Cerebellar nuclear complex (tissue), 1 donor: ENCODE data around the gene ATP4A.

Source experiments
- DNase-seq, 2 experiments: peaks; one replicate each; lab custom pipeline; 2025; lab: John Stamatoyannopoulos, UW

Gene ATP4A

GRCh38 chr19:35565016-35565856, 1.8 kb upstream of the ATP4A start:
- DNase-seq = no peak

GRCh38 chr19:35562776-35563175, 682 bp downstream of the ATP4A start:
- DNase-seq = no peak

GRCh38 chr19:35562336-35562735, 1.1 kb downstream of the ATP4A start:
- DNase-seq = no peak

- no peak for DNase-seq
Observed at GRCh38 chr19:35561436-35561835, 2.0 kb downstream of the ATP4A start.

- DNase-seq = no peak
Observed at GRCh38 chr19:35560677-35561076, 2.8 kb downstream of the ATP4A start.

GRCh38 chr19:35560271-35560670, 3.2 kb downstream of the ATP4A start:
- DNase-seq = no peak

GRCh38 chr19:35559781-35560180, 3.7 kb downstream of the ATP4A start:
- DNase-seq = no peak

GRCh38 chr19:35559281-35559659, 4.2 kb downstream of the ATP4A start:
- DNase-seq = no peak

- DNase-seq = no peak
Observed at GRCh38 chr19:35558400-35559280, 4.8 kb downstream of the ATP4A start.

GRCh38 chr19:35557539-35558399, 5.7 kb downstream of the ATP4A start:
- peak in 1 of 2 experiments; percentile 22 for DNase-seq

GRCh38 chr19:35556846-35557538, 6.5 kb downstream of the ATP4A start:
- DNase-seq = no peak

GRCh38 chr19:35556025-35556590, 7.3 kb downstream of the ATP4A start:
- no peak for DNase-seq

- no peak for DNase-seq
Observed at GRCh38 chr19:35555301-35556005, 8.0 kb downstream of the ATP4A start.

- DNase-seq = no peak
Observed at GRCh38 chr19:35554076-35554475, 9.4 kb downstream of the ATP4A start.

GRCh38 chr19:35553385-35554000, 10.0 kb downstream of the ATP4A start:
- no peak for DNase-seq

GRCh38 chr19:35552534-35553384, 10.7 kb downstream of the ATP4A start:
- no peak for DNase-seq

- DNase-seq = no peak
Observed at GRCh38 chr19:35551091-35551810, 12.2 kb downstream of the ATP4A start.

- DNase-seq = no peak
Observed at GRCh38 chr19:35549879-35550523, 13.5 kb downstream of the ATP4A start.
